SK-N-SH treated with all-trans-retinoic acid at 6 μM for 48 hours (cell line): ENCODE measurements around the gene SMIM15.

Source experiments
- ATAC-seq: fragments of 200-7000 bp; cut with Tn5 transposase; 3 replicates; pipeline ENCODE4 v1.9.1; 2020; ENCODE audit warnings: mild to moderate bottlenecking, moderate library complexity
- ARNTL ChIP-seq: fragments of 450-650 bp; formaldehyde crosslinking; IDR thresholded peaks from 2 replicates; pipeline ENCODE4 v1.5.0; 2020; ENCODE audit warnings: low read depth, mild to moderate bottlenecking, moderate library complexity, borderline replicate concordance
- BACH2 ChIP-seq: fragments of 250-450 bp; sonication (Bioruptor Pico); IDR thresholded peaks from 2 replicates; pipeline ENCODE4 v1.9.0; 2021; ENCODE audit warnings: mild to moderate bottlenecking, borderline replicate concordance
- CSDC2 ChIP-seq: fragments of 250-450 bp; sonication (Bioruptor Pico); IDR thresholded peaks from 2 replicates; pipeline ENCODE4 v1.5.0; 2020; ENCODE audit warnings: mild to moderate bottlenecking, moderate library complexity
- ESRRG ChIP-seq: fragments of 250-450 bp; sonication (Bioruptor Pico); IDR thresholded peaks from 2 replicates; pipeline ENCODE4 v1.6.1; 2021; ENCODE audit warnings: mild to moderate bottlenecking
- GLIS3 ChIP-seq: fragments of 250-450 bp; sonication (Bioruptor Pico); IDR thresholded peaks from 2 replicates; pipeline ENCODE4 v1.5.0; 2020; ENCODE audit warnings: mild to moderate bottlenecking, moderate library complexity
- ISL1 ChIP-seq: fragments of 250-450 bp; sonication (Bioruptor Pico); IDR thresholded peaks from 2 replicates; pipeline ENCODE4 v2.1.2; 2022; ENCODE audit warnings: mild to moderate bottlenecking, moderate library complexity
- OSR1 ChIP-seq: fragments of 250-450 bp; sonication (Bioruptor Pico); IDR thresholded peaks from 2 replicates; pipeline ENCODE4 v1.8.0; 2022; ENCODE audit warnings: moderate library complexity, mild to moderate bottlenecking, inconsistent platforms
- PPARA ChIP-seq: fragments of 250-450 bp; sonication (Bioruptor Pico); IDR thresholded peaks from 2 replicates; pipeline ENCODE4 v1.5.0; 2020; ENCODE audit warnings: mild to moderate bottlenecking, borderline replicate concordance
- RARB ChIP-seq: fragments of 250-450 bp; sonication (Bioruptor Pico); IDR thresholded peaks from 2 replicates; pipeline ENCODE4 v1.8.0; 2021; ENCODE audit warnings: mild to moderate bottlenecking, moderate library complexity
- SNAI2 ChIP-seq: fragments of 250-450 bp; sonication (Bioruptor Pico); IDR thresholded peaks from 2 replicates; pipeline ENCODE4 v1.5.0; 2020; ENCODE audit warnings: mild to moderate bottlenecking, moderate library complexity
- TCF4 ChIP-seq: fragments of 250-450 bp; sonication (Bioruptor Pico); IDR thresholded peaks from 2 replicates; pipeline ENCODE4 v1.8.0; 2021; ENCODE audit warnings: mild to moderate bottlenecking, moderate library complexity, borderline replicate concordance
- TOX ChIP-seq: fragments of 250-450 bp; sonication (Bioruptor Pico); IDR thresholded peaks from 2 replicates; pipeline ENCODE4 v1.8.0; 2021; ENCODE audit warnings: mild to moderate bottlenecking, moderate library complexity, borderline replicate concordance
- ZC3H10 ChIP-seq: fragments of 250-450 bp; sonication (Bioruptor Pico); IDR thresholded peaks from 2 replicates; pipeline ENCODE4 v1.5.1; 2021; ENCODE audit warnings: mild to moderate bottlenecking, moderate library complexity
- ZFP3 ChIP-seq: fragments of 250-450 bp; sonication (Bioruptor Pico); IDR thresholded peaks from 2 replicates; pipeline ENCODE4 v1.5.0; 2020; ENCODE audit warnings: mild to moderate bottlenecking, moderate library complexity
- ZFP30 ChIP-seq: fragments of 450-650 bp; formaldehyde crosslinking; IDR thresholded peaks from 2 replicates; pipeline ENCODE4 v1.5.0; 2022; ENCODE audit warnings: mild to moderate bottlenecking, moderate library complexity
- ZNF565 ChIP-seq: fragments of 450-650 bp; formaldehyde crosslinking; conservative IDR thresholded peaks from 2 replicates; pipeline ENCODE4 v1.5.0; 2020; ENCODE audit warnings: low read depth, mild to moderate bottlenecking, moderate library complexity
- ZNF70 ChIP-seq: fragments of 450-650 bp; formaldehyde crosslinking; IDR thresholded peaks from 2 replicates; pipeline ENCODE4 v1.5.0; 2020; ENCODE audit warnings: mild to moderate bottlenecking, moderate library complexity
- ZNF8 ChIP-seq: fragments of 450-650 bp; formaldehyde crosslinking; IDR thresholded peaks from 2 replicates; pipeline ENCODE4 v1.5.0; 2020; ENCODE audit warnings: mild to moderate bottlenecking, moderate library complexity
- TF ChIP-seq, protein P1 (sequence below): fragments of 250-450 bp; sonication (Bioruptor Pico); IDR thresholded peaks from 2 replicates; pipeline ENCODE4 v1.5.1; 2020; ENCODE audit warnings: low read depth, mild to moderate bottlenecking, moderate library complexity
- TF ChIP-seq, protein P2 (sequence below): fragments of 250-450 bp; sonication (Bioruptor Pico); IDR thresholded peaks from 2 replicates; pipeline ENCODE4 v1.8.0; 2020; ENCODE audit warnings: mild to moderate bottlenecking, moderate library complexity, borderline replicate concordance
- TF ChIP-seq, protein P3 (sequence below): fragments of 250-450 bp; sonication (Bioruptor Pico); IDR thresholded peaks from 2 replicates; pipeline ENCODE4 v1.5.0; 2020; ENCODE audit warnings: mild to moderate bottlenecking, moderate library complexity
- TF ChIP-seq, protein P4 (sequence below): fragments of 250-450 bp; sonication (Bioruptor Pico); IDR thresholded peaks from 2 replicates; pipeline ENCODE4 v1.8.0; 2021; ENCODE audit warnings: low read depth, mild to moderate bottlenecking, moderate library complexity, borderline replicate concordance

SMIM15 gene

DNA sequence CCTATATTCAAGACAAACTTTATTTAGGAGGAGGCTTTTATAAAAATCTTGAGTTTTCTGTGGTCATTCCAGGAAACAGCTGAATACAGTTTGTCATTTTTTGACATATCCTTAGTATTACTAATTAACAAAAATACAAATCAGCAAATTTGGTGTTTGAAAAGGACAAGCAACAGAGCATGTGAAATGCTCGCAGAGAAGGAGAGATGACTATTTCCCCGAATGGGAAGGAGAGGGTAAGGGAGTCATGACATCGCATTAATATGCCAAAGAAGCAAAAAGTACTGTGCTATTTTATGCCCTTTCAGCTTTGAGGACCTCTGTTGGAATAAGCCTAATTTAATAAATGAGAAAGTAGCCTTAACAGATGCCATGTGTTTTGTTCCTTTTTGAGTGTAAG lies 1.8 kb downstream of the SMIM15 start (continued):
- TF ChIP-seq ESRRG (no peak), ZNF70 (CRISPR knock-in tag) (no peak)
- TF ChIP-seq, protein P1, sequence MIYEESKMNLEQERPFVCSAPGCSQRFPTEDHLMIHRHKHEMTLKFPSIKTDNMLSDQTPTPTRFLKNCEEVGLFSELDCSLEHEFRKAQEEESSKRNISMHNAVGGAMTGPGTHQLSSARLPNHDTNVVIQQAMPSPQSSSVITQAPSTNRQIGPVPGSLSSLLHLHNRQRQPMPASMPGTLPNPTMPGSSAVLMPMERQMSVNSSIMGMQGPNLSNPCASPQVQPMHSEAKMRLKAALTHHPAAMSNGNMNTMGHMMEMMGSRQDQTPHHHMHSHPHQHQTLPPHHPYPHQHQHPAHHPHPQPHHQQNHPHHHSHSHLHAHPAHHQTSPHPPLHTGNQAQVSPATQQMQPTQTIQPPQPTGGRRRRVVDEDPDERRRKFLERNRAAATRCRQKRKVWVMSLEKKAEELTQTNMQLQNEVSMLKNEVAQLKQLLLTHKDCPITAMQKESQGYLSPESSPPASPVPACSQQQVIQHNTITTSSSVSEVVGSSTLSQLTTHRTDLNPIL (CRISPR knock-in tag), result no peak

DNA sequence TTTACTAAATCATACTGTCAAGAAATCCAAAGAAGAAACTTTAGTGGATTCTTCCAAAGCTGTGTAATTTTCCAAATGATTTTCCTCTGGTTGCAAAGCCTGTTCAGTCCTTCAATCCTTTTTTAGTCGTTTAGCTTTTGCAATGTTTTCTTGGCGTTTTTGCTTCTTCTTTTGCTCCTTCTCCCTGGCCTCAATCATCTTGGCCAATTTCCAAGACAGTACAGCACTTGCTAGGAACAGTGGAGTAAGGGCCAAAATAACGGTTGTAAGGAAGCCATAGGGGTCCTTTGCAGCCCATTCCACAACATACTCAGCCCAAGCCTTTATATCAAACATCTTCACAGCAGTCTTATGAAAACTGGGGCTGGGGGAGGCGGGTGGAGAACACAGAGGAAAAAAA lies 2.4 kb downstream of the SMIM15 start:
- no peak for ATAC-seq
- no peak for TF ChIP-seq BACH2
- no peak for TF ChIP-seq ZC3H10 (CRISPR knock-in tag)
- no peak for TF ChIP-seq ZFP30 (CRISPR knock-in tag)
- no peak for TF ChIP-seq ZFP3 (CRISPR knock-in tag)
- no peak for TF ChIP-seq ESRRG
- TF ChIP-seq OSR1 (CRISPR knock-in tag), result no peak
- TF ChIP-seq SNAI2 (CRISPR knock-in tag), result no peak
- TF ChIP-seq ZNF565 (CRISPR knock-in tag), result no peak
- TF ChIP-seq, protein P2, sequence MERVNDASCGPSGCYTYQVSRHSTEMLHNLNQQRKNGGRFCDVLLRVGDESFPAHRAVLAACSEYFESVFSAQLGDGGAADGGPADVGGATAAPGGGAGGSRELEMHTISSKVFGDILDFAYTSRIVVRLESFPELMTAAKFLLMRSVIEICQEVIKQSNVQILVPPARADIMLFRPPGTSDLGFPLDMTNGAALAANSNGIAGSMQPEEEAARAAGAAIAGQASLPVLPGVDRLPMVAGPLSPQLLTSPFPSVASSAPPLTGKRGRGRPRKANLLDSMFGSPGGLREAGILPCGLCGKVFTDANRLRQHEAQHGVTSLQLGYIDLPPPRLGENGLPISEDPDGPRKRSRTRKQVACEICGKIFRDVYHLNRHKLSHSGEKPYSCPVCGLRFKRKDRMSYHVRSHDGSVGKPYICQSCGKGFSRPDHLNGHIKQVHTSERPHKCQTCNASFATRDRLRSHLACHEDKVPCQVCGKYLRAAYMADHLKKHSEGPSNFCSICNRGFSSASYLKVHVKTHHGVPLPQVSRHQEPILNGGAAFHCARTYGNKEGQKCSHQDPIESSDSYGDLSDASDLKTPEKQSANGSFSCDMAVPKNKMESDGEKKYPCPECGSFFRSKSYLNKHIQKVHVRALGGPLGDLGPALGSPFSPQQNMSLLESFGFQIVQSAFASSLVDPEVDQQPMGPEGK (CRISPR knock-in tag), result no peak
- no peak for TF ChIP-seq GLIS3 (CRISPR knock-in tag)
- TF ChIP-seq ARNTL (CRISPR knock-in tag), result no peak
- TF ChIP-seq, protein P3, sequence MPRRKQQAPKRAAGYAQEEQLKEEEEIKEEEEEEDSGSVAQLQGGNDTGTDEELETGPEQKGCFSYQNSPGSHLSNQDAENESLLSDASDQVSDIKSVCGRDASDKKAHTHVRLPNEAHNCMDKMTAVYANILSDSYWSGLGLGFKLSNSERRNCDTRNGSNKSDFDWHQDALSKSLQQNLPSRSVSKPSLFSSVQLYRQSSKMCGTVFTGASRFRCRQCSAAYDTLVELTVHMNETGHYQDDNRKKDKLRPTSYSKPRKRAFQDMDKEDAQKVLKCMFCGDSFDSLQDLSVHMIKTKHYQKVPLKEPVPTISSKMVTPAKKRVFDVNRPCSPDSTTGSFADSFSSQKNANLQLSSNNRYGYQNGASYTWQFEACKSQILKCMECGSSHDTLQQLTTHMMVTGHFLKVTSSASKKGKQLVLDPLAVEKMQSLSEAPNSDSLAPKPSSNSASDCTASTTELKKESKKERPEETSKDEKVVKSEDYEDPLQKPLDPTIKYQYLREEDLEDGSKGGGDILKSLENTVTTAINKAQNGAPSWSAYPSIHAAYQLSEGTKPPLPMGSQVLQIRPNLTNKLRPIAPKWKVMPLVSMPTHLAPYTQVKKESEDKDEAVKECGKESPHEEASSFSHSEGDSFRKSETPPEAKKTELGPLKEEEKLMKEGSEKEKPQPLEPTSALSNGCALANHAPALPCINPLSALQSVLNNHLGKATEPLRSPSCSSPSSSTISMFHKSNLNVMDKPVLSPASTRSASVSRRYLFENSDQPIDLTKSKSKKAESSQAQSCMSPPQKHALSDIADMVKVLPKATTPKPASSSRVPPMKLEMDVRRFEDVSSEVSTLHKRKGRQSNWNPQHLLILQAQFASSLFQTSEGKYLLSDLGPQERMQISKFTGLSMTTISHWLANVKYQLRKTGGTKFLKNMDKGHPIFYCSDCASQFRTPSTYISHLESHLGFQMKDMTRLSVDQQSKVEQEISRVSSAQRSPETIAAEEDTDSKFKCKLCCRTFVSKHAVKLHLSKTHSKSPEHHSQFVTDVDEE (CRISPR knock-in tag), result no peak

DNA sequence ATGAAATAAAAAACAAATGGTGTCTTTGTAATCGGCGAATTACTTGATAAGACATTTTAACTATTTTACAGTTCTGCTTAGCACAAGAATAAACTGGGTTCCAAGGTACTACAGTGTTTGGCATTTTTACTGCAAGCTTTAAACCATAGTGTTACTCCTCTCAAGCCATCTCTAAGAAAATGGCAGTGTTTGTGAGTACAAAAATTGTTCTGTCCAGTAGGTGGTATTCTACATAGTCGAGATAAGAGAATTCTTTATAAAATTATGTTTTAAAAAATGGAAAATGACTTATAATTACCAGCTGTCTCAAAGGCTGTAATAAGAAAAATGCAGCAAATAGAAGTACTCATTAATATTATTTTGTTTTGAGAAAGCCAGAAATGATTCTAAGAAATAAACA lies 3.2 kb downstream of the SMIM15 start:
- TF ChIP-seq ZFP3 (CRISPR knock-in tag), result no peak
- TF ChIP-seq, protein P3 (CRISPR knock-in tag), result no peak
- TF ChIP-seq ISL1 (CRISPR knock-in tag), result no peak
- TF ChIP-seq ZNF565 (CRISPR knock-in tag), result no peak
- no peak for TF ChIP-seq OSR1 (CRISPR knock-in tag)
- TF ChIP-seq ESRRG, result no peak
- no peak for TF ChIP-seq BACH2
- TF ChIP-seq TOX, result no peak
- no peak for TF ChIP-seq PPARA (CRISPR knock-in tag)
- no peak for TF ChIP-seq TCF4
- TF ChIP-seq, protein P2 (CRISPR knock-in tag), result no peak
- no peak for TF ChIP-seq ZNF8 (CRISPR knock-in tag)
- TF ChIP-seq RARB (CRISPR knock-in tag), result no peak
- TF ChIP-seq ZC3H10 (CRISPR knock-in tag), result no peak
- TF ChIP-seq CSDC2 (CRISPR knock-in tag), result no peak
- no peak for TF ChIP-seq SNAI2 (CRISPR knock-in tag)
- TF ChIP-seq, protein P4, sequence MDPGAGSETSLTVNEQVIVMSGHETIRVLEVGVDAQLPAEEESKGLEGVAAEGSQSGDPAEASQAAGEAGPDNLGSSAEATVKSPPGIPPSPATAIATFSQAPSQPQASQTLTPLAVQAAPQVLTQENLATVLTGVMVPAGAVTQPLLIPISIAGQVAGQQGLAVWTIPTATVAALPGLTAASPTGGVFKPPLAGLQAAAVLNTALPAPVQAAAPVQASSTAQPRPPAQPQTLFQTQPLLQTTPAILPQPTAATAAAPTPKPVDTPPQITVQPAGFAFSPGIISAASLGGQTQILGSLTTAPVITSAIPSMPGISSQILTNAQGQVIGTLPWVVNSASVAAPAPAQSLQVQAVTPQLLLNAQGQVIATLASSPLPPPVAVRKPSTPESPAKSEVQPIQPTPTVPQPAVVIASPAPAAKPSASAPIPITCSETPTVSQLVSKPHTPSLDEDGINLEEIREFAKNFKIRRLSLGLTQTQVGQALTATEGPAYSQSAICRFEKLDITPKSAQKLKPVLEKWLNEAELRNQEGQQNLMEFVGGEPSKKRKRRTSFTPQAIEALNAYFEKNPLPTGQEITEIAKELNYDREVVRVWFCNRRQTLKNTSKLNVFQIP (CRISPR knock-in tag), result no peak
- TF ChIP-seq, all 23 proteins: peak for 0

More for the DNA sequence above, 3.2 kb downstream of the SMIM15 start:
- no peak for ATAC-seq
